OCI-LY3 (cell line): ENCODE measurements around the gene PLRG1.

Experiments
- H2AFZ ChIP-seq: fragments of 200-600, 300-600 bp; shearing (Covaris generic); 2 replicates; pipeline ENCODE4 v1.6.0; 2014; ENCODE audit warnings: antibody characterized with exemption, low read depth, low read length
- H3K27ac ChIP-seq: fragments of 200-600, 300-600 bp; sonication (generic); 2 replicates; pipeline ENCODE4 v1.5.1; 2014; ENCODE audit warnings: mild to moderate bottlenecking, low read length, moderate library complexity, mixed read lengths
- H3K27me3 ChIP-seq: fragments of 200-600, 300-600 bp; sonication (generic); 2 replicates; pipeline ENCODE4 v1.6.1; 2014; ENCODE audit warnings: low read depth, low read length, mixed read lengths
- H3K36me3 ChIP-seq: fragments of 200-600, 300-600 bp; sonication (generic); replicated peaks from 2 replicates; pipeline ENCODE3; 2014; ENCODE audit warnings: low read depth, low read length, mixed read lengths
- H3K4me1 ChIP-seq: fragments of 300-600, 200-600 bp; sonication (generic); 2 replicates; pipeline ENCODE4 v1.6.1; 2014; ENCODE audit warnings: low read length, mixed read lengths
- H3K4me2 ChIP-seq: fragments of 200-600, 300-600 bp; sonication (generic); 2 replicates; pipeline ENCODE4 v1.6.1; 2014; ENCODE audit warnings: low read length, mixed read lengths
- H3K4me3 ChIP-seq: fragments of 300-600, 200-600 bp; sonication (generic); 2 replicates; pipeline ENCODE4 v1.5.1; 2014; ENCODE audit warnings: antibody characterized with exemption, mild to moderate bottlenecking, low read length, moderate library complexity
- H3K79me2 ChIP-seq: fragments of 300-600, 200-600 bp; shearing (Covaris generic); 2 replicates; pipeline ENCODE4 v1.6.1; 2014; ENCODE audit warnings: mild to moderate bottlenecking, low read length, mixed read lengths
- H3K9ac ChIP-seq: fragments of 300-600, 200-600 bp; shearing (Covaris generic); 2 replicates; pipeline ENCODE4 v1.6.0; 2014; ENCODE audit warnings: mild to moderate bottlenecking, low read length, moderate library complexity
- H3K9me3 ChIP-seq: fragments of 200-600, 300-600 bp; shearing (Covaris generic); 2 replicates; pipeline ENCODE4 v1.6.1; 2014; ENCODE audit warnings: low read length, mixed read lengths; ENCODE audit not compliant: insufficient read depth
- H4K20me1 ChIP-seq: fragments of 200-600, 300-600 bp; sonication (generic); 2 replicates; pipeline ENCODE4 v1.6.1; 2016; ENCODE audit warnings: low read length, mixed read lengths; ENCODE audit not compliant: insufficient read depth
- EZH2phosphoT487 ChIP-seq: fragments of 200-600 bp; shearing (Covaris generic); IDR thresholded peaks from 2 replicates; pipeline ENCODE4 v1.6.1; 2018; ENCODE audit warnings: antibody characterized with exemption, mixed run types, low read depth
- TF ChIP-seq, protein P1 (sequence below): fragments of 200-600, 300-600 bp; sonication (generic); IDR thresholded peaks from 2 replicates; pipeline ENCODE4 v1.5.1; 2014; ENCODE audit warnings: antibody characterized with exemption, low read length, low read depth

The PLRG1 gene

DNA sequence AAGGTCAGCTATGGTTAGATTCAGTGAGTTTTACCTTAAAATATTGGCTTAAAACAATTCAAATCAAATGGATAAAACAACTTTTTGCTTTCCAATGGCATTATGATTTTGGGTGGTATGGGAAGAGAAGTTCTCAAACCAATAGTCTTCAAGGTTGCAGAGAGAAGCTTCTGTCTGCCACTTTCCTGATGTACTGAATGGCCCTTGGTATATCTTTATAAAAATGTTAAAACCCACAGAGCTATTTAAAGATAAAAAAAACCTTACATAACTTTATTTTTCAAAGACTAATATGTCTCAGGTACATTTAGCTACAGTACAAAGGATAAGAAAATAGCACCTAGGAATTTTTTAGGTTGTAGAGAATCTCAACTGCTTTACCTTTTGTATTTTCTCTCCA is 33.5 kb upstream of the PLRG1 start:
- Histone ChIP-seq H3K79me2 (no peaks in the 10 kb centered on the region), H3K27me3 (peaks cover 15% of the 10 kb centered on the region), H3K4me3 (no peak overlapping the region), H3K9me3 (no peaks in the 10 kb centered on the region), H4K20me1 (no peaks in the 10 kb centered on the region), H3K9ac (no peak overlapping the region), H3K4me1 (no peaks in the 10 kb centered on the region), H3K27ac (no peak overlapping the region), H3K4me2 (no peak overlapping the region), H2AFZ (no peak overlapping the region), H3K36me3 (no peaks in the 10 kb centered on the region)
- TF ChIP-seq, protein P1, sequence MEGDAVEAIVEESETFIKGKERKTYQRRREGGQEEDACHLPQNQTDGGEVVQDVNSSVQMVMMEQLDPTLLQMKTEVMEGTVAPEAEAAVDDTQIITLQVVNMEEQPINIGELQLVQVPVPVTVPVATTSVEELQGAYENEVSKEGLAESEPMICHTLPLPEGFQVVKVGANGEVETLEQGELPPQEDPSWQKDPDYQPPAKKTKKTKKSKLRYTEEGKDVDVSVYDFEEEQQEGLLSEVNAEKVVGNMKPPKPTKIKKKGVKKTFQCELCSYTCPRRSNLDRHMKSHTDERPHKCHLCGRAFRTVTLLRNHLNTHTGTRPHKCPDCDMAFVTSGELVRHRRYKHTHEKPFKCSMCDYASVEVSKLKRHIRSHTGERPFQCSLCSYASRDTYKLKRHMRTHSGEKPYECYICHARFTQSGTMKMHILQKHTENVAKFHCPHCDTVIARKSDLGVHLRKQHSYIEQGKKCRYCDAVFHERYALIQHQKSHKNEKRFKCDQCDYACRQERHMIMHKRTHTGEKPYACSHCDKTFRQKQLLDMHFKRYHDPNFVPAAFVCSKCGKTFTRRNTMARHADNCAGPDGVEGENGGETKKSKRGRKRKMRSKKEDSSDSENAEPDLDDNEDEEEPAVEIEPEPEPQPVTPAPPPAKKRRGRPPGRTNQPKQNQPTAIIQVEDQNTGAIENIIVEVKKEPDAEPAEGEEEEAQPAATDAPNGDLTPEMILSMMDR: no peak
- TF ChIP-seq EZH2phosphoT487: no peak

DNA sequence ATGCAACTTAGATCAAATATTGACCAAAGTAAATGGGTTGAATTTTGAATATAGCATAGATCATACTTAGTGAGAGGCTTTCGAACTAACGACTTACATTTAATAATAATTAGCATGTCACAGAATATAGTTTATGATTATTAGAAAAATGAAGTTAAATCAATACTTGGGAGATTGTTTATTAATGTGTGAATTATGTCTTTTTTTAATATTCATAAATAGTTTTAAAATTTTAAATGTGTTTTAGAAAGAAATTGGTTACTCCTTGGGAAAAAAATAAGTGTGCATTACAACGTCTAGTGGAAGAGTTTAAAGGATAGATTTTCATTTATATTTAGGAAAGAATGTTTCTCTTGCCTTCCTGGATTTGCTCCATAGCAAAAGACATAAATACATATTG is 33.0 kb upstream of the PLRG1 start:
- Histone ChIP-seq H3K4me1 (no peaks in the 10 kb centered on the region), H3K27me3 (peaks cover 11% of the 10 kb centered on the region), H3K79me2 (no peaks in the 10 kb centered on the region)

DNA sequence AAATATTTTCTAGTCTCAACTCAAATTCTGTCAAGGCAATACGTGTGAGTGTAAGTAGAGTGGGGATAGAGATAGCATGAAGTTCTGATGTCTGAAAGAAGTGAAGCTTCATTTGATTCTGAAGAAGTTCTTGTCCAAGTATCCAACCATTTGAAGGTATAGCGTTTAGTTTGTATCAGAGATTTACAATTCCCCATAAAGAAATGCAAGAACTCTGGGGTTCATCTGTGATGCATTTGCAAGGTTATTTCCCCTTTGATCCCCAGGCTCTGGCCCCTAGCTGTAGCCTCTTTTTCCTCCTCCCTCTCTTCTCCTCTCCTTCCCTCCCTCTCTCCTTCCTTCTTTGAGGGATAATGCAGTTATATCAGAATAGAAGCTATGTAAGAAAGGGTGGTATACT is 32.5 kb upstream of the PLRG1 start:
- no peak overlapping the region for H3K4me2 ChIP-seq
- 0 out of 2 replicates have a peak, but pooled peaks cover 6% of the 10 kb centered on the region for H3K27me3 ChIP-seq
- no peak overlapping the region for H3K27ac ChIP-seq
- H3K4me1 ChIP-seq: no peaks in the 10 kb centered on the region
- no peaks in the 10 kb centered on the region for H3K36me3 ChIP-seq
- H3K79me2 ChIP-seq: no peaks in the 10 kb centered on the region
- H2AFZ ChIP-seq: no peak overlapping the region
- H3K4me3 ChIP-seq: no peak overlapping the region
- H3K9ac ChIP-seq: no peak overlapping the region
- no peak for TF ChIP-seq EZH2phosphoT487
- TF ChIP-seq, protein P1: no peak
- H3K9me3 ChIP-seq: no peaks in the 10 kb centered on the region
- H4K20me1 ChIP-seq: no peaks in the 10 kb centered on the region

More for the DNA sequence above, 33.0 kb upstream of the PLRG1 start:
- H3K36me3 ChIP-seq: no peaks in the 10 kb centered on the region
- no peak overlapping the region for H2AFZ ChIP-seq
- H3K9ac ChIP-seq: no peak overlapping the region
- no peaks in the 10 kb centered on the region for H3K9me3 ChIP-seq
- H3K27ac ChIP-seq: no peak overlapping the region
- no peak for TF ChIP-seq EZH2phosphoT487
- TF ChIP-seq, protein P1: no peak
- no peak overlapping the region for H3K4me3 ChIP-seq
- H3K4me2 ChIP-seq: no peak overlapping the region
- H4K20me1 ChIP-seq: no peaks in the 10 kb centered on the region

DNA sequence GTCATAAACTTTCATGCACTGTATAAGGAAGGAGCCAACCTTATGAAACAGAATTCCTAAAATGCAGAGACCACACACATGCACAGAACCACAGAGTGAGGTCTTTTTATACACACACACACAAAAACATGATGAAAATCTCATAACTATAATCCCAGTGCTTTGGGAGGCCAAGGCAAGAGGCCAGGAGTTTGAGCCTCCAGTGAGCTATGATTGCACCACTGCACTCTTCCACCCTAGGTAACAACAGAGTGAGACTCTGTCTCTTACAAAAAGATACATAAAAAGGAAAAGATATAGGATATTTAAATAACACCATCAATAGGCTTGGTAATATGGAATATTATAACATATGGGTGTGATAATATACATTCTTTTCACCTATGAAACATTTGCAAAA is 29.7 kb upstream of the PLRG1 start:
- Histone ChIP-seq H3K4me2 (no peak overlapping the region), H3K9me3 (no peaks in the 10 kb centered on the region), H3K27ac (no peak overlapping the region), H3K4me3 (no peak overlapping the region), H3K79me2 (no peaks in the 10 kb centered on the region), H4K20me1 (no peaks in the 10 kb centered on the region), H2AFZ (no peak overlapping the region), H3K4me1 (no peaks in the 10 kb centered on the region), H3K9ac (no peak overlapping the region), H3K36me3 (no peaks in the 10 kb centered on the region), H3K27me3 (no peaks in the 10 kb centered on the region)
- TF ChIP-seq EZH2phosphoT487: no peak
- TF ChIP-seq, protein P1: no peak
